NCI-H187 treated with DMSO at 0.1 percent for 48 hours (cell line): ENCODE data around the gene OLFM1.

Experiments used
- DNase-seq: peaks from one replicate; lab custom pipeline; 2025; lab: John Stamatoyannopoulos, UW

OLFM1 gene

GRCh38 chr9:135076876-135077430, 10.5 kb upstream of the OLFM1 start:
- DNase-seq: no peak

GRCh38 chr9:135077497-135078200, 9.8 kb upstream of the OLFM1 start:
- no peak for DNase-seq

GRCh38 chr9:135078361-135078821, 9.1 kb upstream of the OLFM1 start:
- DNase-seq: no peak

GRCh38 chr9:135079018-135079417, 8.4 kb upstream of the OLFM1 start:
- DNase-seq: no peak

- DNase-seq: no peak
These were observed 7.8 kb upstream of the OLFM1 start for GRCh38 chr9:135079676-135080075.

GRCh38 chr9:135080286-135081263, 6.9 kb upstream of the OLFM1 start:
- DNase-seq: no peak

- DNase-seq: no peak
These were observed 6.2 kb upstream of the OLFM1 start for GRCh38 chr9:135081264-135081660.

GRCh38 chr9:135081731-135082130, 5.7 kb upstream of the OLFM1 start:
- DNase-seq: no peak

- no peak for DNase-seq
These were observed 4.9 kb upstream of the OLFM1 start for GRCh38 chr9:135082536-135082935.

GRCh38 chr9:135083241-135083810, 4.1 kb upstream of the OLFM1 start:
- no peak for DNase-seq

- no peak for DNase-seq
These were observed 3.6 kb upstream of the OLFM1 start for GRCh38 chr9:135083831-135084230.

GRCh38 chr9:135084262-135084661, 3.2 kb upstream of the OLFM1 start:
- no peak for DNase-seq

- no peak for DNase-seq
These were observed 2.3 kb upstream of the OLFM1 start for GRCh38 chr9:135084881-135085760.

GRCh38 chr9:135085830-135086546, 1.5 kb upstream of the OLFM1 start:
- no peak for DNase-seq

- DNase-seq: no peak
These were observed 625 bp upstream of the OLFM1 start for GRCh38 chr9:135086597-135087488.

- DNase-seq: no peak
These were observed 455 bp downstream of the OLFM1 start for GRCh38 chr9:135087899-135088347.

- DNase-seq: no peak
These were observed 995 bp downstream of the OLFM1 start for GRCh38 chr9:135088348-135088978.

- DNase-seq: no peak
These were observed 1.7 kb downstream of the OLFM1 start for GRCh38 chr9:135088979-135089847.
